HepG2 (cell line): ENCODE results near the gene ARL14EP. TPM values are rescaled to one million over a fixed set of nuclear protein-coding genes. Genes with fewer than 3 reads are reported as not detected.

Experiments
- ATAC-seq: fragments of 200-7000 bp; cut with Tn5 transposase; 3 replicates; pipeline ENCODE4 v1.9.1; 2020; ENCODE audit warnings: mild to moderate bottlenecking, moderate library complexity
- BruUV-seq: library from RNA; stranded (reverse); fragments of 400-500 nt; replicated peaks from 2 replicates; lab custom pipeline; 2021; lab: Mats Ljungman, UMichigan
- CTCF ChIA-PET: fragments of 300-600 bp; formaldehyde crosslinking; extraction: SDS; loops from one replicate; lab custom pipeline; 2021; ENCODE audit warnings: low total read pairs, inconsistent platforms, low intra/inter-chr PET ratio; lab: Yijun Ruan, JAX
- POLR2A ChIA-PET: fragments of 350-600 bp; sonication (Branson Sonifier 250); formaldehyde crosslinking; loops from one replicate; lab custom pipeline; 2020; ENCODE audit warnings: antibody characterized with exemption, inconsistent platforms; lab: Yijun Ruan, JAX
- DNase-seq: peaks from one replicate; pipeline ENCODE4 v3.0.0-alpha.2; 2015; ENCODE audit warnings: low spot score
- FAIRE-seq: peaks from 3 replicates; lab custom pipeline; 2011; peaks lifted over from hg19 to GRCh38; lab: Jason Lieb, UNC
- H2AFZ ChIP-seq: one replicate; pipeline ENCODE4 v1.6.1; 2011; ENCODE audit warnings: low read length, inconsistent platforms
- H3K27ac ChIP-seq: fragments of 300-600 bp; 3 replicates; pipeline ENCODE4 v1.8.0; 2011; ENCODE audit warnings: mixed run types, mild to moderate bottlenecking, mixed read lengths, low read length, inconsistent platforms; ENCODE audit not compliant: insufficient read depth; ENCODE audit errors: extremely low read length
- H3K27me3 ChIP-seq, 2 experiments: fragments of 200-600 bp in 1 of 2; 2 replicates in 1 of 2; 3 replicates in 1 of 2; pipeline versions ENCODE4 v1.6.0 to v1.8.0; 2011; ENCODE audit warnings: low read length in 2 of 2, mild to moderate bottlenecking in 2 of 2, moderate library complexity in 2 of 2, inconsistent platforms in 1 of 2; ENCODE audit not compliant: insufficient read depth in 2 of 2, control insufficient read depth in 1 of 2
- H3K36me3 ChIP-seq, 2 experiments: fragments of 200-600 bp in 1 of 2; replicated peaks in 1 of 2; 2 replicates in 1 of 2; 3 replicates in 1 of 2; pipeline versions ENCODE4 v1.5.1 to v1.8.0; 2011; ENCODE audit warnings: low read length in 2 of 2, inconsistent platforms in 1 of 2; ENCODE audit not compliant: insufficient read depth in 2 of 2, control insufficient read depth in 1 of 2
- H3K4me1 ChIP-seq: 2 replicates; pipeline ENCODE4 v1.5.1; 2012; ENCODE audit warnings: low read length, inconsistent platforms; ENCODE audit not compliant: insufficient read depth
- H3K4me2 ChIP-seq: 2 replicates; pipeline ENCODE4 v1.6.0; 2011; ENCODE audit warnings: low read depth, low read length, inconsistent platforms
- H3K4me3 ChIP-seq, 3 experiments: fragments of 200-600 bp in 1 of 3; sonication (generic), shearing (Covaris generic) in 1 of 3; replicated peaks in 1 of 3; 2 replicates each; pipeline ENCODE4 v1.5.1; 2011 to 2016; ENCODE audit warnings: low read length in 3 of 3, inconsistent platforms in 2 of 3, low read depth in 2 of 3, mild to moderate bottlenecking in 2 of 3, control low read depth in 1 of 3, mixed read lengths in 1 of 3; ENCODE audit not compliant: insufficient read depth in 1 of 3
- H3K79me2 ChIP-seq: one replicate; pipeline ENCODE4 v1.6.1; 2011; ENCODE audit warnings: low read length, inconsistent platforms; ENCODE audit not compliant: insufficient read depth
- H3K9ac ChIP-seq: 2 replicates; pipeline ENCODE4 v1.6.0; 2011; ENCODE audit warnings: mild to moderate bottlenecking, low read depth, low read length, inconsistent platforms; ENCODE audit not compliant: insufficient read depth
- H3K9me3 ChIP-seq: 2 replicates; pipeline ENCODE4 v1.5.1; 2012; ENCODE audit warnings: mild to moderate bottlenecking, low read length
- H4K20me1 ChIP-seq: 2 replicates; pipeline ENCODE4 v1.6.0; 2011; ENCODE audit warnings: inconsistent platforms, mild to moderate bottlenecking, low read length, moderate library complexity; ENCODE audit not compliant: insufficient read depth
- AGO1 ChIP-seq: fragments of 200-400 bp; formaldehyde crosslinking; IDR thresholded peaks from 2 replicates; pipeline ENCODE4 v1.6.1; 2017; ENCODE audit warnings: mild to moderate bottlenecking, low read depth, low read length, moderate library complexity; ENCODE audit not compliant: poor library complexity, severe bottlenecking
- NFRKB ChIP-seq: fragments of 450-650 bp; IDR thresholded peaks from 2 replicates; pipeline ENCODE4 v1.6.1; 2017
- NPAS2 ChIP-seq: sonication (generic); formaldehyde crosslinking; IDR thresholded peaks from 2 replicates; pipeline ENCODE4 v1.8.0; 2022; ENCODE audit warnings: mild to moderate bottlenecking, missing genetic modification reagents, borderline replicate concordance
- SIN3A ChIP-seq: IDR thresholded peaks from 2 replicates; pipeline ENCODE4 v1.6.1; 2011; ENCODE audit warnings: low read depth, mild to moderate bottlenecking, control low read depth, low read length, borderline replicate concordance
- TOE1 ChIP-seq: sonication (generic); formaldehyde crosslinking; IDR thresholded peaks from 2 replicates; pipeline ENCODE4 v1.4.0; 2020; ENCODE audit warnings: mild to moderate bottlenecking, missing genetic modification reagents
- ZNF124 ChIP-seq: sonication (generic); formaldehyde crosslinking; IDR thresholded peaks from 2 replicates; pipeline ENCODE4 v1.4.0; 2020; ENCODE audit warnings: missing genetic modification reagents
- ZNF619 ChIP-seq: sonication (generic); formaldehyde crosslinking; IDR thresholded peaks from 2 replicates; pipeline ENCODE4 v1.4.0; 2020; ENCODE audit warnings: mild to moderate bottlenecking, missing genetic modification reagents
- ZNF629 ChIP-seq: sonication (generic); formaldehyde crosslinking; conservative IDR thresholded peaks from 2 replicates; pipeline ENCODE4 v1.5.0; 2020; ENCODE audit warnings: missing genetic modification reagents
- ZSCAN22 ChIP-seq: sonication (generic); formaldehyde crosslinking; IDR thresholded peaks from 2 replicates; pipeline ENCODE4 v1.4.0; 2020; ENCODE audit warnings: mild to moderate bottlenecking, missing genetic modification reagents
- WGBS: methylation state at CpG from one replicate; pipeline ENCODE4 v1.1.6; 2017; ENCODE audit warnings: low lambda C conversion rate; 5-methylcytosine and 5-hydroxymethylcytosine counted together
- in situ Hi-C: cut with HindIII; loops from 2 replicates; pipeline ENCODE4 v1.10.0; 2017; ENCODE audit warnings: low pct_unique_long_range_greater_than_20kb; ENCODE audit not compliant: extremely low pct_ligation_motif_present
- intact Hi-C: fragments of 100-400 bp; cut with micrococcal nuclease; formaldehyde crosslinking; loops from one replicate; pipeline ENCODE4 v1.10.0; 2022; ENCODE audit not compliant: unreplicated experiment
- polyA plus RNA-seq, 8 experiments: library from polyadenylated mRNA; depleted of rRNA in 3 of 8; stranded (reverse) in 7 of 8; unstranded in 1 of 8; fragments of >200 nt; fragmentation: Illumina TruSeq in 4 of 8; extraction: Trizol in 4 of 8; gene quantifications; 2 replicates each; pipeline versions ENCODE4 v1.2.1 to v1.2.3, GENCODE V29; 2011 to 2016; ENCODE audit warnings: low read depth in 4 of 8, missing spikeins in 1 of 8, mixed read lengths in 1 of 8; ENCODE audit not compliant: insufficient read depth in 1 of 8
- total RNA-seq, 5 experiments: library from RNA; depleted of rRNA; stranded (reverse); fragments of >200 nt; fragmentation: Illumina TruSeq; extraction: Trizol; gene quantifications; 2 replicates each; pipeline ENCODE4 v1.2.3, GENCODE V29; 2016; ENCODE audit warnings: low read depth in 1 of 5
- TF ChIP-seq, protein P1 (sequence below), 2 experiments: sonication (generic) in 1 of 2; formaldehyde crosslinking in 1 of 2; IDR thresholded peaks; 2 replicates each; pipeline versions ENCODE4 v1.6.1 to v1.9.0; 2014 to 2022; ENCODE audit warnings: antibody characterized with exemption in 1 of 2, borderline replicate concordance in 1 of 2, inconsistent platforms in 1 of 2, low read depth in 1 of 2, missing genetic modification reagents in 1 of 2
- TF ChIP-seq, protein P2 (sequence below): sonication (generic); formaldehyde crosslinking; IDR thresholded peaks from 2 replicates; pipeline ENCODE4 v1.5.0; 2020; ENCODE audit warnings: mild to moderate bottlenecking, missing genetic modification reagents, moderate library complexity
- TF ChIP-seq, protein P3 (sequence below): IDR thresholded peaks from 2 replicates; pipeline ENCODE4 v1.6.1; 2018; ENCODE audit warnings: missing genetic modification reagents

ARL14EP gene
- total and polyA plus RNA-seq, 2 of the 13 experiments (the other 11 are each of a cell fraction or from before 2014, with no cell fraction given) = 9.8 to 15.4 TPM

DNA sequence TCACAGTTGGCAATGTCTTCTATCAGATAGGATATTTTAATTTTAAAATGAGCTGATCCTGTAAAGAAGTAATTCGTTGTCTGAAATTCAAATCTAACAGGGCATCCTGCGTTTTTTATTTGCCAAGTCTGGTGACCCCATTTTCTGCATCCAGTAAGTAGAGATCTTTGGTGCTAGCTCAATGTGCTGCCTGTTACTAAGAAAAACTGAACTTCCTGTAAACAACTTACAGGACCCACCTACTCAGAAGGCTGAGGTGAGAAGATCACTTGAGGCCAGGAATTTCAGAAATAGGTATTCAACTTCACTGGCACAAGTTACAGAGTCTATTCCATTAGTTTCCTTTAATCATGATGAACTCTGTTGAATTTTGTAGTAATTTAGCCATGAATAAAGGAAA, 4.0 kb downstream of the ARL14EP start:
- DNase-seq (no peak), FAIRE-seq (no peak), ATAC-seq (no peak)
- Histone ChIP-seq H3K36me3 (peaks cover 0 to 9% of the 10 kb centered on the region in 2 experiments; a peak in 3 of 5 replicates), H2AFZ (no peak overlapping the region), H3K4me2 (no peak overlapping the region), H3K27ac (no peak overlapping the region), H3K9me3 (no peaks in the 10 kb centered on the region), H3K9ac (no peak overlapping the region), H3K79me2 (peaks cover 33% of the 10 kb centered on the region), H3K4me3 (no peak overlapping the region), H3K27me3 (no peaks in the 10 kb centered on the region)
- WGBS = 98% methylated on average over 2 of the region's 2 CpGs
- POLR2A ChIA-PET = no interaction called here
- in situ Hi-C loops = loop anchor here (10.0 kb wide), 1 partner anchor 192 kb away; no protein-coding TSS in a partner anchor
- BruUV-seq = no TSS peak
- intact Hi-C loops = no loop called here
- TF ChIP-seq NPAS2 (no peak), ZNF124 (no peak), ZNF629 (CRISPR knock-in tag) (no peak), ZNF619 (CRISPR knock-in tag) (no peak), SIN3A (no peak), ZSCAN22 (CRISPR knock-in tag) (no peak), NFRKB (no peak), AGO1 (no peak), TOE1 (CRISPR knock-in tag) (no peak)
- TF ChIP-seq, protein P1, sequence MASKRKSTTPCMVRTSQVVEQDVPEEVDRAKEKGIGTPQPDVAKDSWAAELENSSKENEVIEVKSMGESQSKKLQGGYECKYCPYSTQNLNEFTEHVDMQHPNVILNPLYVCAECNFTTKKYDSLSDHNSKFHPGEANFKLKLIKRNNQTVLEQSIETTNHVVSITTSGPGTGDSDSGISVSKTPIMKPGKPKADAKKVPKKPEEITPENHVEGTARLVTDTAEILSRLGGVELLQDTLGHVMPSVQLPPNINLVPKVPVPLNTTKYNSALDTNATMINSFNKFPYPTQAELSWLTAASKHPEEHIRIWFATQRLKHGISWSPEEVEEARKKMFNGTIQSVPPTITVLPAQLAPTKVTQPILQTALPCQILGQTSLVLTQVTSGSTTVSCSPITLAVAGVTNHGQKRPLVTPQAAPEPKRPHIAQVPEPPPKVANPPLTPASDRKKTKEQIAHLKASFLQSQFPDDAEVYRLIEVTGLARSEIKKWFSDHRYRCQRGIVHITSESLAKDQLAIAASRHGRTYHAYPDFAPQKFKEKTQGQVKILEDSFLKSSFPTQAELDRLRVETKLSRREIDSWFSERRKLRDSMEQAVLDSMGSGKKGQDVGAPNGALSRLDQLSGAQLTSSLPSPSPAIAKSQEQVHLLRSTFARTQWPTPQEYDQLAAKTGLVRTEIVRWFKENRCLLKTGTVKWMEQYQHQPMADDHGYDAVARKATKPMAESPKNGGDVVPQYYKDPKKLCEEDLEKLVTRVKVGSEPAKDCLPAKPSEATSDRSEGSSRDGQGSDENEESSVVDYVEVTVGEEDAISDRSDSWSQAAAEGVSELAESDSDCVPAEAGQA (IDR thresholded peaks at IDR 0.05; ENCODE audit: low read depth) = no peak
- TF ChIP-seq, protein P1 (CRISPR knock-in tag; IDR thresholded peaks at IDR 0.05; ENCODE audit: borderline replicate concordance) = no peak
- TF ChIP-seq, protein P2, sequence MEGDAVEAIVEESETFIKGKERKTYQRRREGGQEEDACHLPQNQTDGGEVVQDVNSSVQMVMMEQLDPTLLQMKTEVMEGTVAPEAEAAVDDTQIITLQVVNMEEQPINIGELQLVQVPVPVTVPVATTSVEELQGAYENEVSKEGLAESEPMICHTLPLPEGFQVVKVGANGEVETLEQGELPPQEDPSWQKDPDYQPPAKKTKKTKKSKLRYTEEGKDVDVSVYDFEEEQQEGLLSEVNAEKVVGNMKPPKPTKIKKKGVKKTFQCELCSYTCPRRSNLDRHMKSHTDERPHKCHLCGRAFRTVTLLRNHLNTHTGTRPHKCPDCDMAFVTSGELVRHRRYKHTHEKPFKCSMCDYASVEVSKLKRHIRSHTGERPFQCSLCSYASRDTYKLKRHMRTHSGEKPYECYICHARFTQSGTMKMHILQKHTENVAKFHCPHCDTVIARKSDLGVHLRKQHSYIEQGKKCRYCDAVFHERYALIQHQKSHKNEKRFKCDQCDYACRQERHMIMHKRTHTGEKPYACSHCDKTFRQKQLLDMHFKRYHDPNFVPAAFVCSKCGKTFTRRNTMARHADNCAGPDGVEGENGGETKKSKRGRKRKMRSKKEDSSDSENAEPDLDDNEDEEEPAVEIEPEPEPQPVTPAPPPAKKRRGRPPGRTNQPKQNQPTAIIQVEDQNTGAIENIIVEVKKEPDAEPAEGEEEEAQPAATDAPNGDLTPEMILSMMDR (CRISPR knock-in tag) = no peak
- TF ChIP-seq, protein P3, sequence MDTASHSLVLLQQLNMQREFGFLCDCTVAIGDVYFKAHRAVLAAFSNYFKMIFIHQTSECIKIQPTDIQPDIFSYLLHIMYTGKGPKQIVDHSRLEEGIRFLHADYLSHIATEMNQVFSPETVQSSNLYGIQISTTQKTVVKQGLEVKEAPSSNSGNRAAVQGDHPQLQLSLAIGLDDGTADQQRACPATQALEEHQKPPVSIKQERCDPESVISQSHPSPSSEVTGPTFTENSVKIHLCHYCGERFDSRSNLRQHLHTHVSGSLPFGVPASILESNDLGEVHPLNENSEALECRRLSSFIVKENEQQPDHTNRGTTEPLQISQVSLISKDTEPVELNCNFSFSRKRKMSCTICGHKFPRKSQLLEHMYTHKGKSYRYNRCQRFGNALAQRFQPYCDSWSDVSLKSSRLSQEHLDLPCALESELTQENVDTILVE (CRISPR knock-in tag) = no peak
- TF ChIP-seq, all 625 proteins: peak for 0
- Histone ChIP-seq H3K4me1 (peaks cover 47% of the 10 kb centered on the region), H4K20me1 (no peaks in the 10 kb centered on the region; the same call in 1 of the 2 replicates)
- CTCF ChIA-PET = no interaction called here
